GM19395 (cell line): Measurements from ENCODE around the gene NIPAL4.
A peak's percentile ranks its signal among the peaks of the same experiment; 100 is the strongest.
"Not testable (repeated sequence)": the region's sequence is repeated elsewhere in the genome, so short reads cannot be mapped to it uniquely, and the experiment has no call there.

Experiments
- ATAC-seq: cut with Tn5 transposase; IDR thresholded peaks from one replicate; pipeline ENCODE4 v1.9.1; 2021; ENCODE audit warnings: mild to moderate bottlenecking, moderate library complexity; ENCODE audit not compliant: unreplicated experiment

NIPAL4 gene

GRCh38 chr5:157459715-157460599 lies at the start of gene NIPAL4:
Gene NIPAL4 (plus strand): TSS chr5:157460213. CDS start chr5:157460321, 108 bp downstream.
- no peak for ATAC-seq

GRCh38 chr5:157415838-157416237 lies 44.2 kb upstream of the NIPAL4 start:
- ATAC-seq: no peak

GRCh38 chr5:157419521-157419920 lies 40.5 kb upstream of the NIPAL4 start:
- ATAC-seq: not testable (repeated sequence)

- ATAC-seq: not testable (repeated sequence)
These were observed 30.1 kb upstream of the NIPAL4 start for GRCh38 chr5:157429920-157430319.

- peak; percentile 80 for ATAC-seq
These were observed 28.3 kb upstream of the NIPAL4 start for GRCh38 chr5:157431544-157432200.

- no peak for ATAC-seq
These were observed 25.9 kb upstream of the NIPAL4 start for GRCh38 chr5:157434096-157434495.

GRCh38 chr5:157443041-157443549 lies 16.9 kb upstream of the NIPAL4 start:
- no peak for ATAC-seq

- no peak for ATAC-seq
These were observed 15.8 kb upstream of the NIPAL4 start for GRCh38 chr5:157444224-157444623.

GRCh38 chr5:157445745-157446411 lies 14.1 kb upstream of the NIPAL4 start:
- no peak for ATAC-seq

- ATAC-seq: no peak
These were observed 13.5 kb upstream of the NIPAL4 start for GRCh38 chr5:157446412-157446935.

- ATAC-seq: no peak
These were observed 12.8 kb upstream of the NIPAL4 start for GRCh38 chr5:157447201-157447637.

- no peak for ATAC-seq
These were observed 10.8 kb upstream of the NIPAL4 start for GRCh38 chr5:157449011-157449723.

- no peak for ATAC-seq
These were observed 10.0 kb upstream of the NIPAL4 start for GRCh38 chr5:157450024-157450423.

GRCh38 chr5:157451806-157452205 lies 8.2 kb upstream of the NIPAL4 start:
- no peak for ATAC-seq

- no peak for ATAC-seq
These were observed 5.7 kb upstream of the NIPAL4 start for GRCh38 chr5:157454273-157454672.

GRCh38 chr5:157455057-157455456 lies 5.0 kb upstream of the NIPAL4 start:
- ATAC-seq: no peak

GRCh38 chr5:157456301-157456700 lies 3.7 kb upstream of the NIPAL4 start:
- ATAC-seq: no peak

- no peak for ATAC-seq
These were observed 2.6 kb upstream of the NIPAL4 start for GRCh38 chr5:157457391-157457790.

GRCh38 chr5:157458835-157459234 lies 1.2 kb upstream of the NIPAL4 start:
- ATAC-seq: no peak
